ENCODE measurements around the gene LRRC55. TPM values are rescaled to one million over a fixed set of nuclear protein-coding genes. Genes with fewer than 3 reads are reported as not detected.

LRRC55 gene
- total RNA-seq, 1 donor = not detected

- DNase-seq (ENCODE audit: low read depth) = no peak
- no peak for TF ChIP-seq CTCF (IDR thresholded peaks at IDR 0.05; ENCODE audit: insufficient read depth, low read length)
- H3K4me3 ChIP-seq (ENCODE audit: low read depth, low read length) = no peak overlapping the region
Observed at GRCh38 chr11:57158599-57158998, 23.2 kb upstream of the LRRC55 start.

- no peak for TF ChIP-seq CTCF (IDR thresholded peaks at IDR 0.05; ENCODE audit: insufficient read depth, low read length)
- DNase-seq (ENCODE audit: low read depth) = no peak
- no peak overlapping the region for H3K4me3 ChIP-seq (ENCODE audit: low read depth, low read length)
Observed at GRCh38 chr11:57160665-57161064, 21.1 kb upstream of the LRRC55 start.

- no peak overlapping the region for H3K4me3 ChIP-seq (ENCODE audit: low read depth, low read length)
- no peak for TF ChIP-seq CTCF (IDR thresholded peaks at IDR 0.05; ENCODE audit: insufficient read depth, low read length)
- DNase-seq (ENCODE audit: low read depth) = no peak
Observed at GRCh38 chr11:57161351-57161750, 20.4 kb upstream of the LRRC55 start.

- no peak overlapping the region for H3K4me3 ChIP-seq (ENCODE audit: low read depth, low read length)
- DNase-seq (ENCODE audit: low read depth) = peak; percentile 34
- no peak for TF ChIP-seq CTCF (IDR thresholded peaks at IDR 0.05; ENCODE audit: insufficient read depth, low read length)
Observed at GRCh38 chr11:57162179-57162898, 19.4 kb upstream of the LRRC55 start.

- no peak overlapping the region for H3K4me3 ChIP-seq (ENCODE audit: low read depth, low read length)
- TF ChIP-seq CTCF (IDR thresholded peaks at IDR 0.05; ENCODE audit: insufficient read depth, low read length) = no peak
- no peak for DNase-seq (ENCODE audit: low read depth)
Observed at GRCh38 chr11:57163160-57163868, 18.4 kb upstream of the LRRC55 start.

- DNase-seq (ENCODE audit: low read depth) = no peak
- H3K4me3 ChIP-seq (ENCODE audit: low read depth, low read length) = no peak overlapping the region
- TF ChIP-seq CTCF (IDR thresholded peaks at IDR 0.05; ENCODE audit: insufficient read depth, low read length) = no peak
Observed at GRCh38 chr11:57164317-57164716, 17.4 kb upstream of the LRRC55 start.

All from fibroblast of the aortic adventitia (primary cell).